ENCODE results near the gene TEDC1.
"Not testable (repeated sequence)": the region's sequence is repeated elsewhere in the genome, so short reads cannot be mapped to it uniquely, and the experiment has no call there.

The TEDC1 gene

DNA sequence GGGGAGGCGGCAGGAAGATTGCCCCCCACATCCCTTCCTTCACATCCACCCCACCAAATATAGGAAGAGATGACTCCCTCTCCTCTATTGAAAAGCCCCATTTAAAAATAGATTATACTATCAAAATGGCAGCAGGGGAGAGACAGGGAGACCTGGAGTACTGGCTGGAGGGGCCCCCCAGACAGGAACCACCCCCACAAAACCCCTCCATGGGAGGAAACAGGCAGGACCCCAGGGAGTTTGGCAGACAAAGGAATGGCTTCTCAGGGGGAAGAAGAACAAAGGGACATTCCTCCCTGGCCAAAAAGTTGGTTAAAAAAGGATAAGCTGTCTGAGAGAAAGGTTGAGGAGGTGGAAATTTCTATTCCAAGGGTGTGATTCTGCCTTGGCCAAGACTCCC is 54.6 kb downstream of the TEDC1 start:
- not testable (repeated sequence) for DNase-seq

DNA sequence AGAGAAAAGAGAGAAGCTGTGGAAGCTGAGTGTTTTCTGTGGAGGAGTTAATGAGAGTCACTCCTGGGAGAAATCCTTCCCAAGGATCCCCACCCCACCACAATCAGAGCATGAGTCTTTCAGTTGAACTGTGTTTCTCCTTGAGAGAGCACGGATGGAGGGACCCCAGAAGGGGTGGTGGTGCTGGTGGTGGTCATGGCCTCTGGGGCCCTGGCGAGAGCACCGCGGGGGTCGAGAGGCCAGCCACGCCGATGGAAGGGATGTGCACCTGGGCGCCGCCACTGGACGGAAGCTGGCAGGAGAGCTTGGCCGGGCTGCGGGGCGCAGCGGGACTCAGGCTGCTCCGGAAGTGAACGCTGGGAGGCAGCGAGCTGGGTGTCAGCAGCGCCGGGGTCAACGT is 55.4 kb downstream of the TEDC1 start:
- not testable (repeated sequence) for DNase-seq

DNA sequence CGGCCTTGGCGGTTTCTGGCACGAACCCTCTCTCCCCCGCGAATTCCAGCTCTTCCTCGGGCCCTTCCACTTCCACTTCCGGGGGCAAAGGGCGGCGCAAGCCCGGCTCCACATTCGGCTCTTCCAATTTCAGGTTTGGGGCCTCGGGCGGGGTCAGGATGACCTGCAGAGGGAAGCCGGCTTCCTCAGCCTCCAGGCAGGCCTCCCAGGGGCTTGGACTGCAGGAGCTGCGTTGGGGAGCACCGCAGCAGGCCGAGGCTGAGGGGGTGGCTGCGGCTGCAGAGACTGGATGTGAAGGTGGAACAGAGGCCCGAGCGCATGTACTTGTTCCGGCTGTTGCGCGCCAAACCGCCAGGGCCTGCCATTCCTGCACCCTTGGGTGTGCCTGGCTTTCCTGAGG is 56.0 kb downstream of the TEDC1 start:
- not testable (repeated sequence) for DNase-seq

DNA sequence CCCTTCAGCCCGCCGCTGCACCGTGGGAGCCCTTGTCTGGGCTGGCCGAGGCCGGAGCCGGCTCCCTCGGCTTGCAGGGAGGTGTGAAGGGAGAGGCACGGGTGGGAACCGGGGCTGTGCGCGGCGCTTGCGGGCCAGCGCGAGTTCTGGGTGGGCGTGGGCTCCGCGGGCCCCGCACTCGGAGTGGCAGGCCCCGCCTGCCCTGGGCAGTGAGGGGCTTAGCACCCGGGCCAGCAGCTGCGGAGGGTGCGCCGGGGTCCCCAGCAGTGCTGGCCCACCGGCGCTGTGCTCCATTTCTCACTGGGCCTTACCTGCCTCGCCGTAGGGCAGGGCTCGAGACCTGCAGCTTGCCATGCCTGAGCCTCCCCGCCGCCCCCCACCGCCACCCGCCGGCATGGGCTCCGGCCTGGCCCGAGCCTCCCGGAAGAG is 56.7 kb downstream of the TEDC1 start:
- no peak for DNase-seq
